GM23338 (cell line): ENCODE results near the gene DPH7. TPM values are rescaled to one million over a fixed set of nuclear protein-coding genes. Genes with fewer than 3 reads are reported as not detected.

Experiments used
- ATAC-seq: fragments of 200-7000 bp; cut with Tn5 transposase; 3 replicates; pipeline ENCODE4 v1.9.1; 2020
- DNase-seq: peaks from one replicate; pipeline ENCODE4 v3.0.0-alpha.2; 2015; ENCODE audit warnings: low spot score
- H2AFZ ChIP-seq: fragments of 200-600 bp; sonication (generic); 2 replicates; pipeline ENCODE4 v1.8.0; 2016; ENCODE audit warnings: antibody characterized with exemption, mild to moderate bottlenecking, moderate library complexity
- H3F3A ChIP-seq: fragments of 200-600 bp; sonication (generic); replicated peaks from 2 replicates; pipeline ENCODE4 v1.8.0; 2017; ENCODE audit warnings: antibody characterized with exemption, mixed run types, low read depth
- H3K27ac ChIP-seq: fragments of 200-600 bp; sonication (generic); 2 replicates; pipeline ENCODE4 v1.6.1; 2016; ENCODE audit warnings: low read depth
- H3K27me3 ChIP-seq: fragments of 200-600 bp; sonication (generic); 2 replicates; pipeline ENCODE4 v1.8.0; 2016; ENCODE audit warnings: mild to moderate bottlenecking, mixed run types, moderate library complexity; ENCODE audit not compliant: insufficient read depth
- H3K36me3 ChIP-seq: fragments of 200-600 bp; sonication (generic); 2 replicates; pipeline ENCODE4 v1.8.0; 2016; ENCODE audit warnings: mild to moderate bottlenecking; ENCODE audit not compliant: insufficient read depth
- H3K4me1 ChIP-seq: fragments of 200-600 bp; sonication (generic); 2 replicates; pipeline ENCODE4 v1.8.0; 2016; ENCODE audit warnings: mild to moderate bottlenecking, moderate library complexity; ENCODE audit not compliant: insufficient read depth
- H3K4me2 ChIP-seq: fragments of 200-600 bp; sonication (generic); 2 replicates; pipeline ENCODE4 v1.7.1; 2017; ENCODE audit warnings: mixed run types
- H3K4me3 ChIP-seq: fragments of 200-600 bp; sonication (generic); 2 replicates; pipeline ENCODE4 v1.6.1; 2016; ENCODE audit warnings: mixed run types
- H3K79me2 ChIP-seq: fragments of 200-600 bp; sonication (generic); replicated peaks from 2 replicates; pipeline ENCODE4 v1.8.0; 2017; ENCODE audit warnings: mild to moderate bottlenecking; ENCODE audit not compliant: insufficient read depth
- H3K9me2 ChIP-seq: fragments of 200-600 bp; sonication (generic); 2 replicates; pipeline ENCODE4 v1.8.0; 2017; ENCODE audit not compliant: insufficient read depth
- H4K20me1 ChIP-seq: fragments of 200-600 bp; sonication (generic); replicated peaks from 2 replicates; pipeline ENCODE4 v1.8.0; 2017; ENCODE audit warnings: mild to moderate bottlenecking; ENCODE audit not compliant: insufficient read depth
- H3K27ac Mint-ChIP-seq: 2 replicates; pipeline ENCODE4 v1.8.0; 2020; ENCODE audit warnings: inconsistent platforms, mild to moderate bottlenecking, moderate library complexity, mixed read lengths
- H3K27me3 Mint-ChIP-seq: 3 replicates; pipeline ENCODE4 v1.8.0; 2022; ENCODE audit warnings: low read depth, mild to moderate bottlenecking, moderate library complexity, mixed read lengths, inconsistent platforms; ENCODE audit not compliant: insufficient read depth, poor library complexity
- H3K36me3 Mint-ChIP-seq: 3 replicates; pipeline ENCODE4 v1.8.0; 2021; ENCODE audit warnings: low read depth, mild to moderate bottlenecking, inconsistent platforms, moderate library complexity, mixed read lengths
- H3K4me1 Mint-ChIP-seq: 3 replicates; pipeline ENCODE4 v1.8.0; 2020; ENCODE audit warnings: mild to moderate bottlenecking, inconsistent platforms, mixed read lengths
- H3K4me3 Mint-ChIP-seq: 3 replicates; pipeline ENCODE4 v1.8.0; 2021; ENCODE audit warnings: moderate library complexity, mild to moderate bottlenecking, inconsistent platforms, mixed read lengths
- H3K9me3 Mint-ChIP-seq: 3 replicates; pipeline ENCODE4 v1.8.0; 2020; ENCODE audit warnings: moderate library complexity, mild to moderate bottlenecking, inconsistent platforms, mixed read lengths
- ETS1 ChIP-seq: IDR thresholded peaks from 2 replicates; pipeline ENCODE4 v1.6.1; 2016; ENCODE audit warnings: antibody characterized with exemption
- EZH2 ChIP-seq: fragments of 200-600 bp; sonication (generic); IDR thresholded peaks from one replicate; pipeline ENCODE4 v1.8.0; 2017; ENCODE audit warnings: antibody characterized with exemption, mild to moderate bottlenecking, low read depth; ENCODE audit not compliant: unreplicated experiment
- EZH2phosphoT487 ChIP-seq: fragments of 200-600 bp; sonication (generic); IDR thresholded peaks from one replicate; pipeline ENCODE4 v1.8.1; 2018; ENCODE audit warnings: antibody characterized with exemption; ENCODE audit not compliant: unreplicated experiment
- JUNB ChIP-seq: IDR thresholded peaks from one replicate; pipeline ENCODE4 v1.6.1; 2016; ENCODE audit warnings: antibody characterized with exemption; ENCODE audit not compliant: unreplicated experiment
- NANOG ChIP-seq: IDR thresholded peaks from 2 replicates; pipeline ENCODE4 v1.6.1; 2016; ENCODE audit warnings: antibody characterized with exemption, borderline replicate concordance
- polyA plus RNA-seq: library from polyadenylated mRNA; unstranded; fragments of >200 nt; fragmentation: Nextera tagmentation; extraction: Ambion mirVana; gene quantifications from 2 replicates; pipeline ENCODE4 v1.2.1, GENCODE V29; 2016
- total RNA-seq: library from RNA; depleted of rRNA; stranded (reverse); fragments of >200 nt; shearing (Covaris generic); gene quantifications from 2 replicates; pipeline ENCODE4 v1.2.3, GENCODE V29; 2014
- TF ChIP-seq, protein P1 (sequence below): fragments of 250-450 bp; sonication (Bioruptor Pico); IDR thresholded peaks from 2 replicates; pipeline ENCODE4 v1.5.0; 2020; ENCODE audit warnings: mild to moderate bottlenecking, moderate library complexity
- TF ChIP-seq, protein P2 (sequence below): IDR thresholded peaks from one replicate; pipeline ENCODE4 v1.6.1; 2018; ENCODE audit warnings: antibody characterized with exemption; ENCODE audit not compliant: unreplicated experiment

Gene DPH7
- total and polyA plus RNA-seq, 2 experiments from 2014 or later = 44.5 to 68.8 TPM

DNA sequence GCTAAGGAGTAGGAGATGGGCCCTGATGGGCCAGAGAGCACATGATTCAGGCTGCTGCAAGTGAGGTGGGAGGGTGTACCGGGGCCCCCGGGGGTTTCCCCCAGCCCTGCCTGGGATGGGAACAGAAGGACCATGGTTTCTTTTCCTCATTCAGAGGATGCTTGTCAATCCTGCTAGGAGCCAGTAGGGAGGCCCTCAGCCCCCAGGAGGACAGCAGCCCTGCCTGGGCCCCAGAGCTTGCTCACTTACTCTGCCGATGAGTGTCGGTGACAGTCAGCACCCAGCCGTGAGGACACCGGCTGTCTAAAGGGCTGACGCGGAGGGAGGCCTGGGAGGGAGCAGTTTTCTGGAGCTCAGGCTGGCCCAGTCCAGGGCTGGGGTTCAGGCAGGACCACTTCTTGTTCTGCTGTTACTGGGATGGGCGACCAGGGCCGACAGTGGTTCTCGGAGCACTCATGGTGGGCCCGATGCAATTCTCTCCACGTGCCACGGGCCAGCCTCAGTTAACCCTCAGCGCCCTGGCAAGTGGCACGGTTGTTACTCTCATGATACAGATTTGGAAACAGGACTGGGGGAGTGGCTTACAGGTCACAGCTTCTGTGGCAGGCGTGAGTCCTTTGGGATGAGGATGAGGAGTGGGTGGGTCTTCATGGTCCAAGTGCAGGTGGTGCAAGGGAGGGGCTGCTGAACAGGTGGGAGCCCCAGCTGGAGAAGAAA lies 28.6 kb upstream of the DPH7 start:
- Histone ChIP-seq H3K36me3 (no peaks in the 10 kb centered on the region), H3K4me1 (peaks cover 6% of the 10 kb centered on the region; the same call in 1 of the 2 replicates), H3F3A (0 out of 2 replicates have a peak, but pooled peaks cover 11% of the 10 kb centered on the region), H3K79me2 (peaks cover 7% of the 10 kb centered on the region; the same call in 1 of the 2 replicates), H3K27ac (no peak overlapping the region), H3K27me3 (peaks cover 6% of the 10 kb centered on the region), H3K4me3 (peak overlapping the region; percentile 69; the same call in 1 of the 2 replicates), H4K20me1 (peaks cover 5% of the 10 kb centered on the region; the same call in 1 of the 2 replicates), H2AFZ (no peak overlapping the region), H3K4me2 (peak overlapping the region; percentile 84; the same call in 1 of the 2 replicates), H3K9me2 (no peaks in the 10 kb centered on the region)
- Mint-ChIP-seq H3K4me3 (peak overlapping the region; percentile 74), H3K27me3 (peaks cover 26% of the 10 kb centered on the region), H3K9me3 (no peaks in the 10 kb centered on the region), H3K4me1 (peaks cover 27% of the 10 kb centered on the region), H3K36me3 (no peaks in the 10 kb centered on the region; the same call in 2 of the 3 replicates), H3K27ac (no peak overlapping the region)
- DNase-seq (no peak), ATAC-seq (no peak)
- TF ChIP-seq, protein P1, sequence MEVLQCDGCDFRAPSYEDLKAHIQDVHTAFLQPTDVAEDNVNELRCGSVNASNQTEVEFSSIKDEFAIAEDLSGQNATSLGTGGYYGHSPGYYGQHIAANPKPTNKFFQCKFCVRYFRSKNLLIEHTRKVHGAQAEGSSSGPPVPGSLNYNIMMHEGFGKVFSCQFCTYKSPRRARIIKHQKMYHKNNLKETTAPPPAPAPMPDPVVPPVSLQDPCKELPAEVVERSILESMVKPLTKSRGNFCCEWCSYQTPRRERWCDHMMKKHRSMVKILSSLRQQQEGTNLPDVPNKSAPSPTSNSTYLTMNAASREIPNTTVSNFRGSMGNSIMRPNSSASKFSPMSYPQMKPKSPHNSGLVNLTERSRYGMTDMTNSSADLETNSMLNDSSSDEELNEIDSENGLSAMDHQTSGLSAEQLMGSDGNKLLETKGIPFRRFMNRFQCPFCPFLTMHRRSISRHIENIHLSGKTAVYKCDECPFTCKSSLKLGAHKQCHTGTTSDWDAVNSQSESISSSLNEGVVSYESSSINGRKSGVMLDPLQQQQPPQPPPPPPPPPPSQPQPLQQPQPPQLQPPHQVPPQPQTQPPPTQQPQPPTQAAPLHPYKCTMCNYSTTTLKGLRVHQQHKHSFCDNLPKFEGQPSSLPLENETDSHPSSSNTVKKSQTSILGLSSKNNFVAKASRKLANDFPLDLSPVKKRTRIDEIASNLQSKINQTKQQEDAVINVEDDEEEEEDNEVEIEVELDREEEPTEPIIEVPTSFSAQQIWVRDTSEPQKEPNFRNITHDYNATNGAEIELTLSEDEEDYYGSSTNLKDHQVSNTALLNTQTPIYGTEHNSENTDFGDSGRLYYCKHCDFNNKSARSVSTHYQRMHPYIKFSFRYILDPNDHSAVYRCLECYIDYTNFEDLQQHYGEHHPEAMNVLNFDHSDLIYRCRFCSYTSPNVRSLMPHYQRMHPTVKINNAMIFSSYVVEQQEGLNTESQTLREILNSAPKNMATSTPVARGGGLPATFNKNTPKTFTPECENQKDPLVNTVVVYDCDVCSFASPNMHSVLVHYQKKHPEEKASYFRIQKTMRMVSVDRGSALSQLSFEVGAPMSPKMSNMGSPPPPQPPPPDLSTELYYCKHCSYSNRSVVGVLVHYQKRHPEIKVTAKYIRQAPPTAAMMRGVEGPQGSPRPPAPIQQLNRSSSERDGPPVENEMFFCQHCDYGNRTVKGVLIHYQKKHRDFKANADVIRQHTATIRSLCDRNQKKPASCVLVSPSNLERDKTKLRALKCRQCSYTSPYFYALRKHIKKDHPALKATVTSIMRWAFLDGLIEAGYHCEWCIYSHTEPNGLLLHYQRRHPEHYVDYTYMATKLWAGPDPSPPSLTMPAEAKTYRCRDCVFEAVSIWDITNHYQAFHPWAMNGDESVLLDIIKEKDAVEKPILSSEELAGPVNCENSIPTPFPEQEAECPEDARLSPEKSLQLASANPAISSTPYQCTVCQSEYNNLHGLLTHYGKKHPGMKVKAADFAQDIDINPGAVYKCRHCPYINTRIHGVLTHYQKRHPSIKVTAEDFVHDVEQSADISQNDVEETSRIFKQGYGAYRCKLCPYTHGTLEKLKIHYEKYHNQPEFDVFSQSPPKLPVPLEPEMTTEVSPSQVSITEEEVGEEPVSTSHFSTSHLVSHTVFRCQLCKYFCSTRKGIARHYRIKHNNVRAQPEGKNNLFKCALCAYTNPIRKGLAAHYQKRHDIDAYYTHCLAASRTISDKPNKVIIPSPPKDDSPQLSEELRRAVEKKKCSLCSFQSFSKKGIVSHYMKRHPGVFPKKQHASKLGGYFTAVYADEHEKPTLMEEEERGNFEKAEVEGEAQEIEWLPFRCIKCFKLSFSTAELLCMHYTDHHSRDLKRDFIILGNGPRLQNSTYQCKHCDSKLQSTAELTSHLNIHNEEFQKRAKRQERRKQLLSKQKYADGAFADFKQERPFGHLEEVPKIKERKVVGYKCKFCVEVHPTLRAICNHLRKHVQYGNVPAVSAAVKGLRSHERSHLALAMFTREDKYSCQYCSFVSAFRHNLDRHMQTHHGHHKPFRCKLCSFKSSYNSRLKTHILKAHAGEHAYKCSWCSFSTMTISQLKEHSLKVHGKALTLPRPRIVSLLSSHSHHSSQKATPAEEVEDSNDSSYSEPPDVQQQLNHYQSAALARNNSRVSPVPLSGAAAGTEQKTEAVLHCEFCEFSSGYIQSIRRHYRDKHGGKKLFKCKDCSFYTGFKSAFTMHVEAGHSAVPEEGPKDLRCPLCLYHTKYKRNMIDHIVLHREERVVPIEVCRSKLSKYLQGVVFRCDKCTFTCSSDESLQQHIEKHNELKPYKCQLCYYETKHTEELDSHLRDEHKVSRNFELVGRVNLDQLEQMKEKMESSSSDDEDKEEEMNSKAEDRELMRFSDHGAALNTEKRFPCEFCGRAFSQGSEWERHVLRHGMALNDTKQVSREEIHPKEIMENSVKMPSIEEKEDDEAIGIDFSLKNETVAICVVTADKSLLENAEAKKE = no peak
- no peak for TF ChIP-seq JUNB
- no peak for TF ChIP-seq ETS1
- no peak for TF ChIP-seq NANOG
- TF ChIP-seq, protein P2, sequence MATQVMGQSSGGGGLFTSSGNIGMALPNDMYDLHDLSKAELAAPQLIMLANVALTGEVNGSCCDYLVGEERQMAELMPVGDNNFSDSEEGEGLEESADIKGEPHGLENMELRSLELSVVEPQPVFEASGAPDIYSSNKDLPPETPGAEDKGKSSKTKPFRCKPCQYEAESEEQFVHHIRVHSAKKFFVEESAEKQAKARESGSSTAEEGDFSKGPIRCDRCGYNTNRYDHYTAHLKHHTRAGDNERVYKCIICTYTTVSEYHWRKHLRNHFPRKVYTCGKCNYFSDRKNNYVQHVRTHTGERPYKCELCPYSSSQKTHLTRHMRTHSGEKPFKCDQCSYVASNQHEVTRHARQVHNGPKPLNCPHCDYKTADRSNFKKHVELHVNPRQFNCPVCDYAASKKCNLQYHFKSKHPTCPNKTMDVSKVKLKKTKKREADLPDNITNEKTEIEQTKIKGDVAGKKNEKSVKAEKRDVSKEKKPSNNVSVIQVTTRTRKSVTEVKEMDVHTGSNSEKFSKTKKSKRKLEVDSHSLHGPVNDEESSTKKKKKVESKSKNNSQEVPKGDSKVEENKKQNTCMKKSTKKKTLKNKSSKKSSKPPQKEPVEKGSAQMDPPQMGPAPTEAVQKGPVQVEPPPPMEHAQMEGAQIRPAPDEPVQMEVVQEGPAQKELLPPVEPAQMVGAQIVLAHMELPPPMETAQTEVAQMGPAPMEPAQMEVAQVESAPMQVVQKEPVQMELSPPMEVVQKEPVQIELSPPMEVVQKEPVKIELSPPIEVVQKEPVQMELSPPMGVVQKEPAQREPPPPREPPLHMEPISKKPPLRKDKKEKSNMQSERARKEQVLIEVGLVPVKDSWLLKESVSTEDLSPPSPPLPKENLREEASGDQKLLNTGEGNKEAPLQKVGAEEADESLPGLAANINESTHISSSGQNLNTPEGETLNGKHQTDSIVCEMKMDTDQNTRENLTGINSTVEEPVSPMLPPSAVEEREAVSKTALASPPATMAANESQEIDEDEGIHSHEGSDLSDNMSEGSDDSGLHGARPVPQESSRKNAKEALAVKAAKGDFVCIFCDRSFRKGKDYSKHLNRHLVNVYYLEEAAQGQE = no peak
- no peak for TF ChIP-seq EZH2
- no peak for TF ChIP-seq EZH2phosphoT487
